OCI-M2 (cell line): ENCODE data around the gene C4orf50.
"Not testable (repeated sequence)": the region's sequence is repeated elsewhere in the genome, so short reads cannot be mapped to it uniquely, and the experiment has no call there.

ENCODE experiments used
- DNase-seq: peaks from one replicate; lab custom pipeline; 2025; ENCODE audit not compliant: unreplicated experiment; lab: John Stamatoyannopoulos, UW

Gene C4orf50

GRCh38 chr4:5869966-5870619, 148.1 kb downstream of the C4orf50 start:
- DNase-seq: no peak

- no peak for DNase-seq
Measured at GRCh38 chr4:5867866-5868265, 150.4 kb downstream of the C4orf50 start.

GRCh38 chr4:5866841-5867813, 151.1 kb downstream of the C4orf50 start:
- DNase-seq: no peak

GRCh38 chr4:5865896-5866599, 152.2 kb downstream of the C4orf50 start:
- no peak for DNase-seq

- DNase-seq: no peak
Measured at GRCh38 chr4:5863461-5864113, 154.6 kb downstream of the C4orf50 start.

- no peak for DNase-seq
Measured at GRCh38 chr4:5858020-5858769, 160.0 kb downstream of the C4orf50 start.

- no peak for DNase-seq
Measured at GRCh38 chr4:5857199-5857598, 161.0 kb downstream of the C4orf50 start.

- not testable (repeated sequence) for DNase-seq
Measured at GRCh38 chr4:5856362-5856761, 161.9 kb downstream of the C4orf50 start.

- no peak for DNase-seq
Measured at GRCh38 chr4:5854929-5855328, 163.3 kb downstream of the C4orf50 start.

GRCh38 chr4:5852523-5853202, 165.6 kb downstream of the C4orf50 start:
- no peak for DNase-seq

- no peak for DNase-seq
Measured at GRCh38 chr4:5851637-5852301, 166.5 kb downstream of the C4orf50 start.
